Stimulated activated CD8-positive, alpha-beta memory T cell treated with anti-CD3 and anti-CD28 coated beads, Interleukin-4, amount 100 ng/mL, for 24 hours (primary cell): ENCODE measurements around the gene GFER.
"Not testable (repeated sequence)": the region's sequence is repeated elsewhere in the genome, so short reads cannot be mapped to it uniquely, and the experiment has no call there.

Experiments used
- DNase-seq: peaks from one replicate; pipeline ENCODE4 v3.0.0-alpha.2; 2020; ENCODE audit warnings: low read depth

The GFER gene

DNA sequence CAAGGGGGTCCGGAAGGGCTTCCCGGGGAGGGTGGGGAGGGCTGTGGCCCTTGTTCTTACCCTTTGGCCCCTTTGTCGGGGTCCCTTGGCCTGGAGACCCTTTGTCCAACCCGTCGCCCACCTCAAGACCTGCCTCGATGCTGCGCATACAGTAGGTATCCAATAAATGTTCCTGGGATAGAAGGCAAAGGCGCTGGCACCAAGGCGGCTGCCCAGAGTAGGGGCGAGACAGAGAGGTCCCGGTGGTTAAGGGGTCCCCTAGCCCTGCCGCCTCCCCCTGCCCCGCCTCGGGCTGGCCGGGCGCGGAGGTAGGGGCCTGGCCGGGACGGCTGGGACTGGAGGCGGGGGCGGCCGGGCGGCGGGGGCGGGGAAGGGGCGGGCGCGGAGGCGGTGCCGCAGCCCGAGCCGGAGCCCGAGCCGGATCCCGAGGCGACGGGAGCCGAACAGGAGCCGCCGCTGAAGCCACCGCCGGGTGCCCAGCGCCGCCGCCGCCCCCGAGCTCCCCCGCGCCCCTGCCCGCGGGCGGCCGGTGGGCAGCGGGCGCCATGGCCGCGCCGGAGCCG lies 42.5 kb downstream of the GFER start, which contains the start of gene NHERF2:
NHERF2 (plus strand) TSS at position 442 of the 563 bp plus-strand sequence; CDS start at position 546, 104 bp downstream.
- DNase-seq = no peak

DNA sequence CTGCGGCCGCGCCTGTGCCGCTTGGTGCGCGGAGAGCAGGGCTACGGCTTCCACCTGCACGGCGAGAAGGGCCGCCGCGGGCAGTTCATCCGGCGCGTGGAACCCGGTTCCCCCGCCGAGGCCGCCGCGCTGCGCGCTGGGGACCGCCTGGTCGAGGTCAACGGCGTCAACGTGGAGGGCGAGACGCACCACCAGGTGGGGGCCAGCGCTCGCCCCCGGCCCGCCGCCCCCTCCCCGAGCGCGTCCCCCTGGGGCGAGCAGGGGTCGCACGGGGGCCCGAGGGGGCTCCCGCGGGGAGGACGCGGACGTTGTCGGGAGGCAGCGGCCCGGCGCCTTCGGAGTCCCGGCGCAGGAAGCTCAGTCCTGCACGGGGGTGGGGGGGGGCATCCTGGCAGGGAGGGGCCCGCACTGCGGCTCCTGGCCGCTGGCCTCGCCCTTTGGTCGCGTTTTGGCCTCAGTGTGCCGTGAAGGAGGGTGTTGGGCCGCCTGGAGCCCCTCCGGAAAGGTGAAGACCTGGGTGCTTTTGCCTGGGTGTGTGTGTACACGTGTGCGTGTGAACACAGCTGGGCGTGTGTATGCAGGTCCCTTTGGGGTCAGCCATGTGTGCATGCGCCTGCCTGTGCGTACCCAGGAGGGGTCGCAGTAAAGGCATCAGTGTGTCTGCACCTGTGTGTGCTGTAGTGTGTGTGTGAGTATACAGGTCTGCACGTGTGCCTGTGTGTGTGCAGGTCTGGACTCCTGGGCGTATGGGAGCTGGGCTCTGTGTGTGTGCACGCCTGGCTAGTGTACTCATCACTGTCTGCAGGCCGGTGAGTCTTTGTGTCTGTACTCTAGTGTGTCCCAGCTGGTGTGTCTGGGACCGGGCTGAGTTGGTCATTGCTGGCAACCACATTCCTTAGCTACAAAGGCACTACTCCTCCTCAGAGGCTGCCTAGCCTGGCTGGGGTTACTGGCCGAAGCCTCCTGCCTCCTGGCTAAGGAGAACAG lies 43.3 kb downstream of the GFER start:
- DNase-seq = no peak

DNA sequence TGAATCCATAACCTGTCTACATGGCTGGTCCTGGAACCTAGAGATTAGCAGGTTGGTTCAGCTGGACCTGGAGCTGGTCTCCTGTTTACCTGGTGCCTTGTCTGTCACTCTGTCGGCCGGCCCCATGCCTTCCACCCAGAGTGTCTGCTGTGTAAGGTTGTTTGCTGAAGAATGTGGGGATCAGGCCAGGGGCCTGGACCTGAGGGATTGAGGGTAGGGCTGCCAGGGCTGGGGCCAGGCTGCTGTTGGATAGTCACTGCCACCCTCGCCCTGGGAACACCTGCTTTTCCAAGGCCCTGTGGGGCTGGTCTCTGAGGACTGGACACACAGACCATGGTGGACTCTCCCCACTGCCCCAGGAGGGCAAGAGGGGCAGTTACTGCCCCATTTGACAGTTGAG lies 44.2 kb downstream of the GFER start:
- no peak for DNase-seq

DNA sequence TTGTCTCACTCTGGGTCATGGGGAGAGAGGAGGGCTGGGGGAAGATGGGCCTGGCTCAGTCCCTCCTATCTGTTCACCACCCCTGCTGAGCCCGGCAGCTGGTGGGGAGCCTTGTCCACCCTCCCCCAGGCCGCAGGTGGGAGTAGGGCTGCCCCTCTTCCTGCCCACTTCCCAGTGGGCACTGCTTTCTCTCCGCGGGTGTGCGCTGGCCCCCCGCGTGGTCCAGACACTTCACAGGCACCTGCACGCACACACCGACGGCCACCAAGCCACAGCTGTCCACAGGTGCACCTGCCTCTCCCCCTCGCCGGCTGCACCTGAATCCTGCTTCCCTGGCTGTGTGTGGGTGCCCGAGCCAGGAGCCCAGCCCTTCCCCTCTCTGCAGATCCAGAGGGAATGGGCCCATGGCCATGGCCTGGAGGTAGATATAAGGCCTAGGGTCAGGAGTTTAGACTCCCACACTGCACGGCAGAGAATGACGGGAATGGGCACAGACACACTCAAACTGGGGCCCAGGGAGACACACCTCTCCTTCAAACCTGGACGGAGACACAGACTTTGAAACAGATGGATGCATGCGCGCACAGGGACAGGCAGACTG lies 44.7 kb downstream of the GFER start:
- no peak for DNase-seq

DNA sequence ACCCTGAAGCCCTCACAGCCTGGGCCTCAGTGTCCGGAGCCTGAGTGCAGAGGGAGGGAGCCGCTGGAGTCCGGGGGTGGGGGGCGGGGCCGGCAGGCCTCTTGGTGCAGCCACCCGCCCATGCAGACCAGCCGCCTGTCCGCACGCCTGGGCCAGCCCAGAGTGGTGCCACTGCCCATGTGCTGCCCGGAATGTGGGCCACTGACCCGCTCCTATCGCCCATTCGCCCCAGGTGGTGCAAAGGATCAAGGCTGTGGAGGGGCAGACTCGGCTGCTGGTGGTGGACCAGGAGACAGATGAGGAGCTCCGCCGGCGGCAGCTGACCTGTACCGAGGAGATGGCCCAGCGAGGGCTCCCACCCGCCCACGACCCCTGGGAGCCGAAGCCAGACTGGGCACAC lies 45.4 kb downstream of the GFER start:
- no peak for DNase-seq

DNA sequence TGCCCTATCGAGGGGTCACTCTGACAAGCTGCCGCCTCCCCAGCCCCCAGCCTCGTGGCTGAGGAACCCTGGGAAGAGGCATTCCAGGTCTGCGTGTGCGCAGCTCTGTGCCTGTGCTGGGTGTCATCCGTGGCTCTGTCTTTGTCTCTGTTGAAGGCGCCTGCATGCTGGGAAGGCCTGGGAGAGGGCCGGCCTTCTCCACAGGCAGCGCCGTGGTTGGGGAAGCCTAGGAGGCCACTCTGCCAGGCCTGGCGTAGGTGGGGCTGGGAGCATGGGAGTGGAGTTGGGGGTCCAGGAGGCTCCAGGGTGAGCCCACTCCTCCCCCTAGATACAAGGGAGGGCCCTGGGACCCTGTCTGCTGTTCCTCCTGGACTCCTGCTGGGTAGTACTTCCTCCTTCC lies 46.0 kb downstream of the GFER start:
- no peak for DNase-seq

DNA sequence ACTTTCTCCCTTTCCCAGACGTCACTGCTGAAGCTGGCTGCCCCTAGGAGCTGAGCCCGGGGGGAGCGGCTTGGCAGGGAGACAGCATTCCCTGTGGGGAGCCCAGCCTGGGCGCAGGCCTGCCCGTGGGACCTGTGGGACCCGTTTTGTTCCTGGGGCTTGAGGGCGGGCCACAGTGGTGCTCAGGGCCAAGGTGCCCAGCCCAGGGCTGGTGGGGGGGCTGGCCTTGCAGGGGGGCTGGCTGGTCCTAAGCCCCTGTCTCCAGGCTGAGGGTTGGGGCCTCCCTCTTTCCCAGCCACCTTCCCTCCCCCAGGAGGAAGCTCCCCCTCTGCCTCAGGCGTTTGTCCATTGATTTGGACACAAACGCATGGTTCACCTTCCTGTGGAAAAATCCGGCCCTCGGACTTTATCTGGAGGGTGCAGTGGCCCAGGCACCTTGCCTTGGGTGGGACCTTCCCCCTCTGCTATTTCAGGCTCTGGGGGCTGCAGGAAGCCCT lies 47.1 kb downstream of the GFER start:
- DNase-seq = no peak

DNA sequence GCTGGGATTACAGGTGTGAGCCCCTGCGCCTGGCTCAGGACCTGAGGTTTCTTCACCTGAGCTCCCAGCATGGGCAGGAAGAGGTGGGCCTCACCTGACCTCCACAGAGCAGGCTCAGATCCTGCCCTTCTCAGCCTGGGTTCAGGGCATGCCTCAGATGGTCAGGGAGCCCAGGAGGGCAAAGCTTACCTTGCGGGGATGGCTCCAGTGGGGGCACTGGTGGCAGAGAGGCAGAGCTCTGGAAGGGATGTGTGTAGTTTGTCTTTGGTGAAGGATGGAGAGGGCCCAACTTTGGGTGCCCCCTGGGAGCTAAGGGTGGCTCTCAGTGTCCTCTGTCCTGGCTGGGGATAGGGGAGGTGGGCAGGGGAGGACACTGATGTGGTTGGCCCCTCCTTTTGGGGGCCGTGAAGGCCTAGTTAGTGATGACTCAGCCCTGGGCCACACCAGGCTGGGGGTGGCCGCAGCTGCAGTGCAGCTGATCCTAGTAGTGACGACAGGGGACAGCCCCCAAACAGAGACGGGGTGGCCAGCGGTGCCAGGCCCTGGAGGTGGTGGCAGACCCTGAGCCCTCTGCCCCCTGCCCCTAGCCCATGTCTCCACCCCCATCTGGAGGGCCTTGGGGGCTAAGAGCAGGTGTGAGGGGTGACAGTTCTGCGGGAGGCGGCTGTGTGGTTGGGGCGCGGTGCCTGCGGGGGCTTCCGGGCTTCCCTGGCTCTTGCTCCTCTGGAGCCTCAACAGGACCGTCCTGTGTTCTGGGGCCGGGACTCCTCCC lies 48.5 kb downstream of the GFER start:
- DNase-seq = no peak

DNA sequence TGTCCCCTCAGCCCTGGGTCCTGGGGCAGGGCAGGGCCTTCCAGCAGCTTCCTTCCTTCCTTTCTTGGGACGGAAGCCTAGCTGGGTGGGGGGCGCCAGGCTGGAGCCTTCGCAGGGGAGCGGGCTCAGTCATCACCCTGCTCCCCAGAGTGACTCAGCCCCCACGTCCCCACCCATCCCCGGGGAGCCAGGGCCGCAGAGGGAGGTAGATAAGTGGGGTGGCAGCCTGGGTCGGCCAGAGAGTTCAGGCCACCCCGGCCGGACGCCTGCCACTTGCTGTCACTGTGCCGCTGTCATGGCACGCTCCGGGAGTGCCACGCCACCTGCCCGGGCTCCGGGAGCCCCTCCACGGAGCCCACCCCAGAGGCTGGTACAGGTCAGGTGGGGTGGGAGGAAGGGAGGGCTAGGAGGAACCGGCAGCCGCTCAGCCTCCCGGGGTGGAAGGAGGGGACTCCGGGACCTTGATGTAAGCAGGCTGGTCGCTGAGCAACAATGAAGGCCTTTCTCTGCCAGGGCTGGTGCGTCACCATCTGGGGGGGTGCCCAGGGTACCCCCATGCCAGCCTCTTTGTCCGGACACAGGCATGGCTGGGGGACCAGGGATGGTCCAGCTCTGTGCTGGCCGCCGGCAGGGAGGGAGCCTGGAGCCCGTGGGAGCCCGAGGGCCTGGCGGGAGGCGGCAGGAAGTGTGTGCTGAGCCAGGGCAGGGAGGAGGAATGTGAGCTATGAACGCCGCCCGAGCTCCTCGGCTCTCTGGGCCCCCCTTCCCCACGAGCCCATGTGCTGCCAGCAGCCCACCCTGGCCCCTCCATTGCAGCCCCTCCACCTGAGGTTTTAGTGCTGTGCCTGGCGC lies 49.3 kb downstream of the GFER start:
- DNase-seq = no peak

DNA sequence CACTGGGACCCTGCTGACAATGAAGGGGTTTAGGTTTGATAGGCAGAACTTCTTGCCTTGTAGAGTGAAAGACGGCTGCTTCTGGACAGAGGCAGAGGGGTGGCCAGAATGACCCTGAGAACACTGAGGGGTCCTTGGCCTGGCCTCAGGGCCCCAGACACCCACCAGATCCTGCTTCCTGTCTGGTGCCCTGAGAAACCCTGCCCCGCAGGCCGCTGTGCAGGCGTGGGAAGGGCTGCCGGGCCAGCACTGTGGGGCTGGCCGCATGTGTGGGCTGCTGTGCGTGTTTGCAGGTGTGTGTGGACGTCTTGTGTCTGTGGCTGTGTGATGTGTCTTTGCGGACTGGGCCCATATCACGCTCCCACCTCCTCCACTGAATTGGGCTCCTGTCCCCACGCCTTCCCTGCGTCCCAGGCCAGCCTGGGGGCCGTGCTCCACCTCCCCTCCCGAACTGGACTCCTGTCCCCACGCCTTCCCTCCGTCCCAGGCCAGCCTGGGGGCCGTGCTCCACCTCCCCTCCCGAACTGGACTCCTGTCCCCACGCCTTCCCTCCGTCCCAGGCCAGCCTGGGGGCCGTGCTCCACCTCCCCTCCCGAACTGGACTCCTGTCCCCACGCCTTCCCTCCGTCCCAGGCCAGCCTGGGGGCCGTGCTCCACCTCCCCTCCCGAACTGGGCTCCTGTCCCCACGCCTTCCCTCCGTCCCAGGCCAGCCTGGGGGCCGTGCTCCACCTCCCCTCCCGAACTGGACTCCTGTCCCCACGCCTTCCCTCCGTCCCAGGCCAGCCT lies 50.1 kb downstream of the GFER start:
- DNase-seq = not testable (repeated sequence)

DNA sequence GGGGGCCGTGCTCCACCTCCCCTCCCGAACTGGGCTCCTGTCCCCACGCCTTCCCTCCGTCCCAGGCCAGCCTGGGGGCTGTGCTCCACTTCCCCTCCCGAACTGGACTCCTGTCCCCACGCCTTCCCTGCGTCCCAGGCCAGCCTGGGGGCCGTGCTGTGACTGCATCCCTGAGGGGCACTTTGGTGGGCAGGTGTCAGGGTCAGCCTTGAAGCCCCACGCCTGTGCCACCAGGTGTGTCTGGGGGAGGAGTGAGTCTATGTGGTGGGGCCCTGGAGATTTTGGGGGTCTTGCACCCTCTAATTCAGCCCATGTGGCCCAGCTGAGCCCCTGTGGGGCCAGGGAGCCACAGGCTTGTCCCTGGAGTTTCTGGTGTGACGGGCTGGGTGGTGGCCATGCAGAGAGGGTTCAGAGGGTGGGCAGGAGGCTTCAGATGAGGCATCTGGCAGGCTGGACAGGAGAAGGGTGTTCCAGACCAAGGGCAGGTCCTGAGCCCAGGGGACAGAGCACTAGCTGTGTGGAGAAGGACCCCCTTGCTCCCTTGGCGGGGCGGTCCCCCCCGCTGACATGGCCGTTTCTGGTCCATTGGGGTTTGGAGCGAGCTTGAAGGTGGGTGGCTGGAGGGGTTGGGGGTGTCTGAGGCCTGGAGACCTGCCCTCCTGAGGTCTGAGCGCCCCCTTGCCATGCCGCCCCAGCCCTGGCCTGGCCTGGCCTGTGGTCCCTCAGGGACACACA lies 50.9 kb downstream of the GFER start:
- no peak for DNase-seq

DNA sequence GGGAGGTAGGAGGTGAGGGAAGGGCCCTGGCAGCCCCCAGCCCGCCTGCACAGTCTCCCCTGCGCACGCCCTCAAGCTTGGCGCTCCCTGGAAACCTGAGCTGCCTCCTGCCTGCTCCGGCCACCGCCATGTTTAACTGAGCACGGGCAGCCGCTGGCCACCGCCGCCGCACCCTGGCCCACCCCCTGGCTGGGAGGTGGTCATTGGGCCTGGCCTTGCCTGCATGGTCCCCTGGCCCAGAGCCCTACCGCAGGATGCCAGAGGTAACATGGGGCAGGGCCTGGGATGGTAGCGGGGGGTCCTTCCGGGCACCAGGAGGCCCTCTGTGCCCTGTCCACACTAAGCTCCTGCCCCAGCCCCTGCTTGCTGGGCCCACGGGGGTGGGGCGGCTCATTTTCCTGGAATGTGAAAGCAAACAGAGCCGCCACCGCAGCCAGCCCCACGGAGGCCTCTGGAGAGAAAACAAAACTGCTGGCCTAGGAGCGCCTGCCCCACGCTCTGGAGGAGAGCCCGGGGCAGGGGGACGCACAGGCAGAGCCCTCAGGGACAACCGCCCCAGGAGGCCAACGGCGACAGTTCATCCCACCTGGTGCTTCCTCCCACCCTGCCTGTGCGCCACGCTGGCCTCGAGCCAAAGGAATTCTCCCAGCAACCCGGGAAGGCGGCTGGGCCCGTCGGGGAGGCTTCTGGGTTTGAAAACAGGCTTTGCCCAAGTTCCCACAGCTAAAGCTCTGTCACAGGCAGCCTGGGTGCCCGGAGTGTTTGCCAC lies 51.6 kb downstream of the GFER start:
- DNase-seq = no peak

DNA sequence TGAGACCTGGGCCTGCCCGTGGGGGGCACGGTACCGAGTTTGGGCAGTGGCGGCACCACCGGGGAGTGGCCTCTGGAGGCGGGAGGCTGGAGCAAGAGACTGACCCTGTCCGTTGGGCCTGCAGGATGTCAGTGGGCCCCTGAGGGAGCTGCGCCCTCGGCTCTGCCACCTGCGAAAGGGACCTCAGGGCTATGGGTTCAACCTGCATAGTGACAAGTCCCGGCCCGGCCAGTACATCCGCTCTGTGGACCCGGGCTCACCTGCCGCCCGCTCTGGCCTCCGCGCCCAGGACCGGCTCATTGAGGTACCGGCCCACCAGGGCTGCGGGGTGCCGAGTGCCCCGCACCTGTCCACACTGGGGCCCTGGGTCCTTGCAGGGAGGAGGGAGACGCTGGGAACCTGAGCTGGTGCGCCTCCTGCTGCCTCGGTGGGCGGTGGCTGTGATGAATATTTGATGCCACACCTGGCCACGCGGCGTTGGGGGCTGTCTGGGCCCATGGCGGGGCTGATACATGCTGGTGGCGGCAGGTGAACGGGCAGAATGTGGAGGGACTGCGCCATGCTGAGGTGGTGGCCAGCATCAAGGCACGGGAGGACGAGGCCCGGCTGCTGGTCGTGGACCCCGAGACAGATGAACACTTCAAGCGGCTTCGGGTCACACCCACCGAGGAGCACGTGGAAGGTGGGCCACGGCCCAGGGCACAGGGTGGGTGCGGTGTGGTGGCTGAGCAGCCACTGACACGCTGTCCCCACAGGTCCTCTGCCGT lies 52.4 kb downstream of the GFER start:
- DNase-seq = no peak

DNA sequence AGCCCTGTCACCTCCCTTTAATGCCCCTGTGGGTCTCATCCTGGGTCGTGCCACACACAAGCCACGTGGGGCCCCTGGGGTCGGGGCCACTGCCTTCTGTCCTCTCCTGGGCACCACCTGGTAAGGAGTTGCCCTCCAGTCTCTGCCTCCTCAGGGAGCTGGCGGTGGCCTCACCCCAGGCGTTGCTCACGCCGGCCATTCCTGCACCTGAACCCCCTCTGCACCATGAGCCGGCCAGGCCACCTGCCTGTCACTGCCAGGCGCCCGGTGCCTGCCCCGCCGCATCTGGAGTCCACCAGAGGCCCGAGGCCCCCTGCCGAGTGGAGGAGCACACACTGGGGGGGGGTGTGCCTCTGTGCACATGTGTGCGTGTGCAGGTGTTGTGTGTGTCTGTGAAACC lies 53.1 kb downstream of the GFER start:
- no peak for DNase-seq
